T follicular helper cell (primary cell): Measurements from ENCODE around the gene ASGR2.

Experiments used
- DNase-seq: peaks from one replicate; pipeline ENCODE4 v3.0.0-alpha.2; 2020; ENCODE audit warnings: low read depth

The ASGR2 gene

DNA sequence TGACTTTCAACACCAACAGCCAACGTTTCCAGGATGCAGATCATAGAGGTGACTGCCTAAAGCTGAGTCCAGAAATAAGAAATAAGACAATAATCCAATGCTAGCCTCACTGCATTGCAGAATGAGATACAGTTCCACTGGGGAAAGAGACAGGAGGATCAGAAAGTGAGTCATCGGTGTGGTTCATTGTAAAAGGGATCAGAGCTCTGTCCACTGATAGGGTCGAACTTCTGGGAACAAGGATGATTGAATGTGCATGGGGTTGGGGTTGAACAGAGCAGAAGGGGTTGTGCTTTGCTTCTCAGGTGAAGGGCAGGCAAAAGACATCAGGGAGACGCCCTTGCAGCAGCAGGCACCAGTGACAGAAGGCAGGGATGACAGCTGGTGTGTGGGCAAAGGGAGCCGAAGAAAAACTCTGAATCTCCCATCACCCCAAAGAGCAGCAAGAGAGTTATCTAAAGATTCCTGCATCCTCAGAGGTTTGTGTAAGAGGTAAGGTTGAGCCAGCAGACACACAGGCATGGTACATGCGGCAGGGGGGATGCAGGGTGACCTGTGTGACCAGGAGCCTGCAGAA lies 51.0 kb downstream of the ASGR2 start:
- no peak for DNase-seq

DNA sequence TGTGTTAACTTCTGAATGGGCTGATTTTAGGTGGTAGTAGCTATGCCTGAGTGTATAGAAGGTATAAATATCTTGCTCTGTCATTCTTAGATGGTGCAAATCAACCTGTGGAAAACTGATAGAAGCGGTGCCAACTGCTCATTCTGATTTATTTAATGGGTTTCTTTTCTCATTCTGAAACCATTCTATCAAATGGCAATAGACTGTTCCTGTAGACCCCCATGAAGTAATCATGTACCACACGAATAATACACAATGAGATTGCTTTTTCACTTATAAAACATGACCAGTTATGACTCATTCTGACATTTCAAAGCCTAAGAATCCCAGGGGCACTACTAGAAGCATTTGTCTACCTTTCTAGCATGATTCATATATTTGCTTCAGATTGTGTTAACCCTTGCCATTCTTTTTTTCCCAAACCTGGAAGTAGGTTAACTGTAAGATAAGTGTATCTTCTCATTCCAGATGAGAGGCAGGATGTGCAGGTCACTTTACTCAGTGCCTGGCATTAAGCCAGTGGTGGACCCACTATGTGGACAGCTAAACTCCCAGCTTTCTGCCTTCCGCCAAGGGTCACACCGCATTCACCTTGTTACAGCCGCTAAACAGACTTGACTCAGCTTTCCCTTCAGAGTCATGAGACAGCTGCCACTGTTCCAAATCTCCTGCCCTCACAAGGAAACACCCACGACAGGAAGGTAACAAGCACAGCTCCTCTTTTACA lies 54.3 kb downstream of the ASGR2 start:
- no peak for DNase-seq

DNA sequence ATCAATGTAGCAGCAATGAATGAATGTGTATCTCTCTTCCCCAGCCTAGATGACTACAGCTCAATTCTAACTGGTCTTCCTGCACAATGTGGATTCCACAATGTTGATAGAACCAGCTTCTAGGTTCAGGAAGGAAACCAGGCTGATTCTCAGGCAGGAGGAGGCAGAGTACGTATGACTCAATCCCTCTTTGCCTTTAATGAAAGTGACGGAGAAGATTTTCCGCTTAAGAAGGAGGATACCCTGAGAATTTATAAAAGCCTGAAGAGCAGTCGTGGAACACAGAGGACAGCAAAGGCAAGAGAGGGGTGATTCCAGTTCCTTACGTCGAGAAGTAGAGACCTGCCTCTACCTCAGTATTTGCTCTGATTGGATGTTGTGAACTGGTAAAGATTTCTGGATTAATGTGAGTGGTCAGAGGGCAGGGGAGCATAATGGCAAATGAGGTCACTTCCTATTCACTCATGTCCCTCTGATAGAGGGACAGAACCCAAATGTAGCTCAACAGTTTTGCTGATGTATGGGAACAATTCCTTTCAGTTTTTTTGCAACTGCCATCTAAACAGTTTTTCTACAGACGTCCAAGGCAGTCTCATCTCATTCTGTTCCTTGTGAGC lies 55.7 kb downstream of the ASGR2 start:
- no peak for DNase-seq

DNA sequence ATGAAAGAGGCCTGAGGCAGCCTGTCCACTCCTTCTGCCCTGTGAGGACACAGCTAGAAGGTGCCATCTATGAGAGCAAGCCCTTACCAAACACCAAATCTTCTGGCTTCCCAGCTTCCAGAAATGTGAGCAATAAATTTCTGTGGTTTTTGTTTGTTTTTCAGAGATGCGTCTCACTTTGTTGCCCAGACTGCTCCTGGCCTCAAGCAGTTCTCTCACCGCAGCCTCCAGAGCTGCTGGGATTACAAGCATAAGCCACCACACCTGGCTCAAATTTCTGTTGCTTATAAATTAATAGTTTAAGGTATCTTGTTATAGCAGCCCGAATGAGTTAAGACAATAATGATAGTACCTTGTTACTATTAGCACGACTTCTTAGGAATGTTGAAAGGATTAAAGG lies 58.2 kb downstream of the ASGR2 start:
- DNase-seq, result no peak
